Measurements from ENCODE around the gene BUB3.

Gene BUB3

DNA sequence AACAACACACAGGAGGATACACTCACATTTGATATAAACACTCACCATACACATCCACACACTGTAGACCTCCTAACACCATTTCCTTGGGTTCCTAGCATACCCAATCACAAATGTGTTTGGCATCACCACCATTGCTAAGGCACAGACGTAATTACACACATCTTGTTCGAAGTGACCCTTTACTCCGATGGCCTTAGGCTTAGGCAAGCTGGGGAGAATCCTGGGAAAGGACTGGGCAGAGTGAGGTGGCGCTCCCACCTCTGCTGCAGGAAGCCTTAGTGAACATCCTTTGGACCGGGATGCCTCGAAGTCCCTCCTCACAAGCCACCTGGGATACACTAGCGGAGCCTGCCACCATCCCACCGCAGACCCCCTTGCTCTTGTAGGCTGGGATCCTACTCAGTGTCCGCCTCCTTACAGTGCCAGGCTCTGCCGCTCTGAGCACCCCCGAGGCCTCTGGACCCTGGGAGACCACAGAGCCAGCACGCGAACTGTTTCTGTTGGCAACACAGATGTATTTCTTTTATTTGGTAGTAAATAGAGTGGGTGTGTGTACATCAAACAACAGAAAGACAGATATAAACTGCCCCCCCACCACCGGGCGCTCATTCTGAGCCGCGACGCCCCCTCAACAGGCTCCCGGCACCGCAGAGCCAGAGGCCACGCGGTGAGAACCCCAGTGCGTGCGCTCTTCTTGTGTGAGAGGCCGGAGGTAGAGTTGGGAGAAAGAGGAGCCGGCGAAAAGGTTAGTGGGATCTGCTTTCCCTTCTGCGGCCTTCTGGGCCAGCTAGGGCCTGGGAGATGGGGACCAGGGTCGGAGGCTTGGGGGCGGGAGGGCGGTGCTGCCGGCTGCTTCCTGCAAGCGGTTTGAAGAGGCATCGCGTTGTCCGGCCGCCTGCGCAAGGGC lies 12.2 kb upstream of the BUB3 start:
- no peak for DNase-seq (ENCODE audit: low read depth)

DNA sequence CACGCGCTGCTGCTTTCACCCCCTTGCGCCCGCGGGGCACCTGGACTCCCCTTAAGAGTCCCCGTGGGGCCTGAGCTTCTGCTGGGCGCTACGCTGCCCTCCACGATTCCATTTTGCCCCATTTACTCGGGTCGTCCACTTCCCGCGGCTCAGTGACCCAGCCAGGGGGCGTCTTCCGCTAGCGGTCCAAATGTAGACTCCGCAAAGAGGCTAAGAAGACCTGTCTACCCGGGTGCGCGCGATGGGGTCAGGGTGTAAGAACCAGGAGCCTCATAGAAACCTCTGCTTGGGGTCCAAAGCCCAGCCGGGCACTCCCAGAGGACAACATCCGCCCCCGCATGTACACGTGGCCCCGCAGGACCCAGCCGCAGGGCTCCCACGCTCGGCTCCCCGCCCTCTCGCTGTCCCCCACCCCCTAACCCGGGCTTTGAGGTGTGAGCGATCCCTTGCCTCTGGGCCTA lies 11.5 kb upstream of the BUB3 start:
- DNase-seq (ENCODE audit: low read depth) = no peak

DNA sequence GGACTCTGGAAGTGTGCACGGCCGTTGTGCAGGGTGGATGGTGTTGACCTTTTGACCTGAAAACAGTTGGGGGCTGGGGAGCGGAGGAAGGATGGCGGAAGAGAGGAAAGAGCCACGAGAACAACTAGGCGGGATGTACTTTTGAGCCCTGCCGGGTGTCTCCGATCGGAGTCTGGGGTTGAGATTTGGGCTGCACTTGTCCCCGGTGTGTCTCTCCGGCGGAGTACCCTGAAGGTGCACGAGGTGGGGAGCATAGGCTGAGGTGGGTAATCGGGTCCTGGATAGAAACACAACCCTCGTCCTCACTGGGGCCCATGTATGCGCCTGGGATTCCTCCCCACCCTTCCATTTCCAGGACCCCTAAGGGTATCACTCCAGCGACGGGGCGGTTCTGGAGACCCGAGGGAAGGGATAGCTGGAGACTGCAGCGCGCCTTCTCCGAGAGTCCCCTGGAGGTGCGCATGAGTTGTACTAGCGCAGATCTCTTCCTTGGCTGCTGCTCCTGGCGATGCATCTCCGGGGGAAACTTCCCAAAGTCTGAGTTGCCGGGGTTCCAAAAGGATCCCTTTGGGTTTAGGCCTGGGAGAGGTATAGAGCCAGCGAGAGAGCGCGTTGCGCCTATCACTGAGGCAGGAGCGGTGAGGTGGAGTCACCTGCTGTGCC lies 10.9 kb upstream of the BUB3 start:
- DNase-seq (ENCODE audit: low read depth) = no peak

DNA sequence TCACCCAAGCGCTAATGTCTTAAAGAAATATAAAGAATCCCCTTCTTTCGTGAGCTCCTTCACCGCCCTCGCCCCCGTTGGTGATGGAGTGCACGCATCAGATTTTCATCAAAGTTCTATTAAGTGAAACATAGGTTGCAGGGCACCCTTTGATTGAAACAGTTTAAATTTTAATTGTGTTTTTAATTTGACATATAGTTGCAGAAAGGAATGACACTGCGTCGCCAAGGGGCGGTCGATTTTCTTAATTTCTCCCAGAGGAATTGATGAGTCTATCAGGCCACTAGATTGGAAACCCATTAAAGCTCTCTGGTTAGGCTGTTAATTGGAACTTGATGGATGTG lies 10.4 kb upstream of the BUB3 start:
- no peak for DNase-seq (ENCODE audit: low read depth)

DNA sequence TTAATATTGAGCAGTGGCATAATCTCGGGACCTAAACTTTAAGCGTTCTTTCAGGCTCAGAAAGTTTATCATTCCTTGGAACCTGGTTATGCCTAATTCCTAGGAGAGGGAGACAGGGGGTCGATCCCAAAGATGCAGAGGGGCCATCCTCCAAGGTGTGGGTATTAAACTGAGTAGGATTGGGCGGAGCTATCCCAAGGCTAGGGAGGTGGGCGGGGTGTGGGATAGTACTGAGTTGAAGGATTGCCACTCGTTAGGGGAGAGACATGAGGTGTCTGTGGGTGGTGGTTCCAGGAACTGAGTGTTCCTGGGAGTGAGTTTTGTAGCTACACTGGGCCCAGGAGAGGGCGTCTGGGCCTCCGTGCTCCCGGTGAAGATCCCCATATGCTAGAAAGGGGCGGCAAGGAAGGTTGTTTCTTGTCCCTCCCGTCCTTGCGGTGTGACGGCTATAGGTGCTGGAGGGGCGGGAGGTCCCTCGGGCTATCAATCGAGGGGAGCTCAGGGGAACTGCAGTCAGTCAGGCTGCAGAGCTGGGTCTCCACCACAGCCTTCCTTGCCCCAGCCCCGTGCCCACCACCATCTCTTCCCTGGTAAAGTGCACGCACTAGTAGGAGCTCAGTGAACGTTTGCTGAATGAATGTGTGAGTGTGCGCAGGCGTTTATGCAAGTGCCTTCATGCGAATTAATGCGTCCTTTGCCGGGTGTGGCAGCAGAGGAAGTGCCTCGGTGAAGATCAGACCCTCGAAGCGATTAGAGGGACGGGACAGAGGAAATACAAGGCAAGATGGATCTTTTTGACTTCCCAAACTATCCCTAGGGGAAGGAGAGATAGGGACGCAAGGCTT lies 9.3 kb upstream of the BUB3 start:
- no peak for DNase-seq (ENCODE audit: low read depth)

DNA sequence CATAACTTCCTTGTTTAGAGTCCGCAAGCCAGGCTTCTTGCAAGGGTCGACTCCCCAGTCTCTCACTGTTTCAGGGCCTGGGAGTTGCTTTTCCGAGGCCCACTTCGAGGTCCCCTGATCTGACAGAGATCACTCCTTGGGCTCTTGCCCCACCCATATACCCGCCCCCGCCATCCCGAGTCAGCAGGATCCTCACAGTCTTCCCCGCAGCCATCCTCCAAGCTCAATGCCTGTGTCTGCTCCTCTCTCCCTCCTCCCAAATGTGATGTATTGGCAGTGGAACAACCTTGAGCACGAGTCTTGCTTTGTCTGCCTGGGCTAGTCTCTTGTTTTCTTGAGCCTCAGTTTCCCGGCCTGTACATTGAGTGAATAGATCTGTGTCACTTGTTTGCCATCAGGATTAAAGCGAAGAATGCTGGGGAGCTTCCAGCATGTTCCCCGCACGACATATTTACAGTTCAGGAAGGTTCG lies 8.6 kb upstream of the BUB3 start:
- no peak for DNase-seq (ENCODE audit: low read depth)

DNA sequence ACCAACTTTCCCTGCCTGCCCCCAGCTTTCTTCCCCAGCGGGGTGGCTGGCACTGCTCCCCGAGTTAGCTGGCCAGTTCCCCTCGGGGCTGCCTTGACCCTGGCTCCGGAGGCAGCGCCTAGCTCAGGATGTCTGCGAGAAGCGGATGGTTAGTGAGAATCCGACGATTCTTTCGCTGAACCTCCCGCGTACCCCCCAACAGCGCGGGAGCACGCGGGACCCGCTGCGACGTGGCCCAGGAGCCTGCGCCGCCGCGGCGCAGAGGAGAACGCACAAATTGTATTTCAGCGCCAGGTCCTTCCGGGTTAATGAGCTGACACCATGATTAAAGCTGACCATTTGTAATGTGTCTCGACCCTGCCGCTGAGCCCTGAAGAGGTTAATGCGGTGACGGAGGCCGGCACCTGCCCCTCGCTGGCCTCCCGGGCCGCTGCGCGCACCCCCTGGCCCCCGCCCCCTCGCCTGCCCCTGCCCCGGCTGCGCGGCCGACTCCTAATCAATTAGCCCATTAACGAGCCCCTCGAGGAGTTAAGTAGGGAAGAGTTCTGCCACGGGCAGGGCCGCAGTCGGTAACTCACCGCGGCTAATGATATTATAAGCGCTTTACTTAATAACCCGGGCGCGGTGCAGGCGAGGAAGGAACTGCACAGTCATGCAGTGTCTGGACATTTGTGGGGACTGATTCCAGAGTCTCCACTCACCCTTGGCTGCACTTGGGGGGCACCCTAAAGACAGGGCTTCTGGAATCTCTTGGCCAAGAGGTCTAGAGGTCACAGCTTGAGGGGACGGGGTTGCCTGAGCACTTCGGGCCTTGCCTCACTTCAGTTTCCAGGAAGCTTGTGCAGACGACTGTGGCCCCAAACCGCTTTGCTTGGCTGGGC lies 7.9 kb upstream of the BUB3 start:
- no peak for DNase-seq (ENCODE audit: low read depth)

DNA sequence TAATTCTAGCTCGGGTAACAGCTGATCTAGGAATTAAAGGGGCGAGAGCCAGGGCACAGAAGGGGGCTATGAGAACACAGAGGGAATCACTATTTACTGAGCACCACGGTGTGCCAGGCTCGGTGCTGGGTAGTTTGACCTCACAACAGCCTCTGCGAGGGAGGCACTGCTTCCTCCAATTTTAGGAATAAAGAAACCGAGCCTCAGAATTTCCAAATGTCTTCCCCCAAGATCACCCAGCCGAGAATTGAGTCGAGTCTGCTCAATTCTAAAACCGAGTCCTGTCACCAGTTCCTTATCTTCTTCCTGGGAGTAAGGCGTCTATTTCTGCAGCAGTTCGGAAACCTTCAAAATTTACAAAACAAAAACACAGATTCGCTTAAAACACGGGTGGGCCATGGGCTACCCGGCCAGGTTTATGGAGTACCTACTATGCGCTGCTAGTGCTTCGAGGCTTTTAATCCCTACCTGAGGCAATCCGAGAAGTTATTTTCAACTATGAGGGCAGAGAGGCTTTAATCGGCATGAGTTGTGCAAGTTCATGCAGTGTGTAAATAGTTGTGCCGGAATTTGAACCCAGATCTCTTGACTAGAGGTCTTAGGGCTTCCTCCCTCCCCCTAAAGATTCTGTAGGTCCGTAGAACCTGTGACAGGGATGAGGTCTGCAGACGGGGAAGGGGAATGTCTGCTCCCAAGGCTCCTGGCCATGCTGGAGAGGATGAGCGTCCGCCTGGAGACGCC lies 7.1 kb upstream of the BUB3 start:
- DNase-seq (ENCODE audit: low read depth) = no peak

DNA sequence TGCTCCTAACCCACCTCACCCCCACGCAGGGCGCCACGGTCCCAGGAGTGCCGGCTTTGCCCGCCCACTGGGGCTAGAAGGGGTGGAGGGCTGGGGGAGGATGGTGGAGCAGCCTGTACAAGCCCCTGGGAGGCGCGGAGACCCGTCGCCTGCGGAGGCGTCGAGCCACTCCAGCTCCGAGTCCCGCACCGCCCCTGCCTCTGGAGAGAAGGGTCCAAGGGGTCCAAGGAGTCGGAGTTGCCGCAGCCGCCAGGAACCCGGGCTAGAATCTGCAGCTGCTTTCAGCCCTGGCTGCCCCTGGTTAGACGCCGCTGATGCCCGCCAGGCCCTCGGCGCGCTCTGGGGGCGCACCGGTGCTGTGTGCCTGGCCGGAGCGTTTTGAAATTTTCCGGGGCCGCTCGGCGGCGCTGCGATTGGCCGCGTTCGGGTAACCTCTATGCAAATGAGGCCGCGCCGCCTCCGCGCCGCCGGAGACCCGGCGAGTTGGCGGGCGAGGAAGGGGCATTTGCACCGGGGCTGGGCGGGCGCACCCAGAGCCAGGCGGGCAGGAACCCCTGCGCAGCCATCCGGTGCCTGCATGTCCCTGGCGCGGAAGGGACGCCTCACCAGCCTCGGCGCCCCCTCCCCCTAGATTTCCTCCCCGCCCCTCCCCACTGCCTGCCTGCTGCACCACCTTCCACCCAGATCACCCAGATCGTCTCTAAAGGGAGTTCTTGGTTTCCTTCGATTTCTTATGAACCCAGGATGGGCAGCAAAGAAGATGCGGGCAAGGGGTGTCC lies 6.4 kb upstream of the BUB3 start, which contains the start of gene HMX2:
Gene HMX2, plus strand, starts transcription at position 502 of the 779 bp plus-strand sequence. Its CDS starts 243 bp downstream, at position 745.
- no peak for DNase-seq (ENCODE audit: low read depth)

DNA sequence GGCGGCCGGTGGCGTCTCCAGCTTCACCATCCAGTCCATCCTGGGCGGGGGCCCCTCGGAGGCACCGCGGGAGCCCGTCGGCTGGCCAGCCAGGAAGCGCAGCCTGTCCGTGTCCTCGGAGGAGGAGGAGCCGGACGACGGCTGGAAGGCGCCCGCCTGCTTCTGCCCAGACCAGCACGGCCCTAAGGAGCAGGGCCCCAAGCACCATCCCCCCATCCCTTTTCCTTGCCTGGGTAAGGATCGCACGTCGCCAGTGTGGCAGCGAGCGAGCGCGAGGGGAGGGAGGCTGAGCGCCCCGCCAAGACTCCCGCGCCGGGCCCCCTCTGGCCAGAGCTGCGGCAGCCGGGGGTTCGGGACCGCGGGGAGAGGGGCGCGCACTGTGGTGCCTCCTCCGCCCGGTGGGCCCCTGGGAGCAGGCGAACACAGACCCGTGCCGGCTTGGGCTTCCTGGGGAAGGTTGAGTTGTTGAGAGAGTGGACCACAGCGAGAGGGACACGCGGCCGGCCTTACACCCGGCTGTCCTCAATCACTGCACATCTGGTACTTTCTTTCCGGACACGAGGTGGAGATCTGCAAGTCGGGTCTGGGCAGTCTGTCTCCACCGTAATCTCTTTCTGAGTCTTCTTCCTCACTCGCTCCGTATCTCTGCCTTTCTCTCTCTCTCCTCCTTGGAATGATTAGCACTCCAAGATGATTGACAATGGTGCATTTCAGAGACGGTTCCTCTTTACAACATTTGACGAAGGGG lies 5.6 kb upstream of the BUB3 start:
- no peak for DNase-seq (ENCODE audit: low read depth)

DNA sequence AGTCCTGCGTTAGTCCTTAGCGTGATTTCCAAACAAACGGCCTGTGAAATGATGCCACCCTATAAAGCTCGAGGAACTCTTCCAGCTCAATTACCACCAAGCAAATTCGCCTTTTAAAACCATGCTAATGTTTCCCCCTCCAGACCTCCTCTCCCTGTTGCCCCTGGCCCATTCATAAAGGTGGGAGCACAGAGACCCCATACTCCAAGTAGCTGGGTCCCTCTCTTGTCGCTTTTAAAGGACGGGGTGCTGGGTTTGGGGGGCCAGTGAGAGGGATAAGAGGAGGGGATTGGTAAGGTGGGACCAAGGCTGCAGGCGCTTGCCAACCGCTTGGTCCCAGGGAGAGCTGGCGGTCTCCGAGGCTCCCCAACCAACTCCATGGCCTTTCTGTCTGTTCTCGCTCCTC lies 5.0 kb upstream of the BUB3 start:
- DNase-seq (ENCODE audit: low read depth) = no peak

DNA sequence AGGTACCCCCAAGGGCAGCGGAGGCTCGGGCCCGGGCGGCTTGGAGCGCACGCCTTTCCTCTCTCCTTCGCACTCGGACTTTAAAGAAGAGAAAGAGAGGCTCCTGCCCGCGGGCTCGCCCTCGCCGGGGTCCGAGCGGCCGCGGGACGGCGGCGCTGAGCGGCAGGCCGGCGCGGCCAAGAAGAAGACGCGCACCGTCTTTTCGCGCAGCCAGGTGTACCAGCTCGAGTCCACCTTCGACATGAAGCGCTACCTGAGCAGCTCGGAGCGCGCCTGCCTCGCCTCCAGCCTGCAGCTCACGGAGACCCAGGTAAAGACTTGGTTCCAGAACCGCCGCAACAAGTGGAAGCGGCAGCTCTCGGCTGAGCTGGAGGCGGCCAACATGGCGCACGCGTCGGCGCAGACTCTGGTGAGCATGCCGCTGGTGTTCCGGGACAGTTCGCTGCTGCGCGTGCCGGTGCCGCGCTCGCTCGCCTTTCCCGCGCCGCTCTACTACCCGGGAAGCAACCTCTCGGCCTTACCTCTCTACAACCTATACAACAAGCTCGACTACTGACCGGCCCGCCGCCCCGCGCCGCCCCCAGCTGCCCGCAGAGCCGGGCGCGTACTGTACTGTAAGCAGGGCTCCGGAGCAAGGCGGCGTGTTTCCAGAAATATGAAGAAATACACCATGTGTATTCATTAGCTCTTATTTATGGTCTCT lies 4.5 kb upstream of the BUB3 start:
- DNase-seq (ENCODE audit: low read depth) = no peak

DNA sequence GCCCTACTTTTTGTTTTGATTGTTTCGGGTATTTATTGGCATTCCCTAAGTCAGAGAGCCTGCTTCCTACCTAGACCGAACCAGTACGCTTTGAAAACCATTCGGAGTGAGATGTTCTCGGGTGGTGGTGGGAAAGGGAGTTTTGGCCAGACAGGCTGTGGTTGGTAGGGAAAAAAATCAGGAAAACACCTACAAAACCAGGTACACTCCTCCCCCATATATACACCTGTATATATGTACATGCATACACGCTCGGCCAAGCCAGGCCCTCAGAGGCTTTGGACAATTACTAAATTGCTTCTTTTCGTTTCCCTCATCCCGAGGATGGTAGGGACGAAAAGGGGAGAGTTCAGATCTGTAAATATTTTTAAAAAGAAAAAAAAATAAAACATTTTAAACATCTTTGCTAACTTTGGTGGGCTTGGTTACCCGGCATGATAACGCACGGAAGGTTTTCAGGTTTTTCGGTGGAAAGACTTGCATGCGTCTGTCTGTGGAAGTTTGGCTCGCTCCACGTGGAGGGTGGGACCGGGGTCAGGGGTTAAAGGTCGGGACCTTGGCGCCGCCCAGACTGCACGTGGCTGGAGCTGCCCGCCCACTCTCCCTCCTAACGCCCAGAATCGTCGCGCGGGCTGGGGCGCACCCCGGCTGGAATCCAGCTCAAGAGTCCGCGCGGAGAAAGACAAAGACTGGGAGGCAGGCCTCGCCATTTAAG lies 3.8 kb upstream of the BUB3 start:
- DNase-seq (ENCODE audit: low read depth) = no peak

DNA sequence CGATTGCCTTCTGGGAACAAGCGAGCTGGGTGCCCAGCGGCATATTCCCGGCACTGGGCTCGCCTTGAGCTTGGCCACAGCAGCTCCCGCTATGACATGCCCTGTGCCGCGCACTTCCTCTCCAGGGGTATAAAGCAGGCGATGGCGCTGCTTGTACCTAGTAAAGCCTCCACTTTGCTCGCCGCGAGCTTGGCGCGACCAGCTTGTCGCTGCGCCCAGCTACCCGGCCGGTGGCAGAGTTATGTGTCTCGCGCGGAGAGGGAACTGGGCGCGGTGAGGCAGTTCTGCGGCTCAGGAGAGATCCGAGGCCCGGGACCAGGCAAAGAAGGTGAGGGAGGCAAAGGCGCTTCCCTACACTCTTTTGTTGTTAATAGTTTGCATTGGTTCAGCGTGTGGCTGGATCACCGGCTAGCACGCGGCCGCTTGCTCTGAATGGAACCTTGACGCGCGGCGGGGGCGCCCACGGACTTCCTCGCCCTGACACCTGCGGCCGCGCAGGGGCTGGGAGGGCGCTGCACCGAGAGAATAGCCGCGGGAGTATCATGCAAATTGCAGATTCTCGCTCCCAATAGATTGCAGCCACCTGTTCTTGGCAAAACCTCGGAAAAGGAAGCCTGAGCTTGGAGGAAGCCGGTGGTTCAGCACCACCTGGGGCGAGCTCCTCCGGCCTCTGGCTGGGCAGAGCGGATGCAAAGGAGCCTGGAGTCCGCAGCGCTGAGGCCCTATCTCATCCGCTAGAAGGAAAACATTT lies 3.0 kb upstream of the BUB3 start:
- no peak for DNase-seq (ENCODE audit: low read depth)

DNA sequence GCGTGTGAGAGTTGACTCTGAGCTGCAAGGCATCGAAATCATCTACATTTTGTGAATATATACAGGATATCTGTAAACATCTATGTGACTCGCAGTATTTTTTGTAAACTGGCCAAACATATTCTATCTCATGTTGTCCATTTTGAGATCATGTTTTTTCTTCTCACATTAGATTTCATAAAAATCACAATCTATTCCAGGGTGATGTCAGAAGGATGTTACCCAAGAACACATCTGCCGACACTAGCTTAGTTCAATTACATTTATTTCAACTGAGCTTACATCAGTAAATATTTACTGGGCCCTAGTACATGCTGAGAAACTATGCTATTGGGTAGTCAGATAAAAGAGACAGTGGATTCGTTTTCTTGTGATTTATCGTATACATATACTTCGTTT lies 2.5 kb upstream of the BUB3 start:
- DNase-seq (ENCODE audit: low read depth) = no peak

DNA sequence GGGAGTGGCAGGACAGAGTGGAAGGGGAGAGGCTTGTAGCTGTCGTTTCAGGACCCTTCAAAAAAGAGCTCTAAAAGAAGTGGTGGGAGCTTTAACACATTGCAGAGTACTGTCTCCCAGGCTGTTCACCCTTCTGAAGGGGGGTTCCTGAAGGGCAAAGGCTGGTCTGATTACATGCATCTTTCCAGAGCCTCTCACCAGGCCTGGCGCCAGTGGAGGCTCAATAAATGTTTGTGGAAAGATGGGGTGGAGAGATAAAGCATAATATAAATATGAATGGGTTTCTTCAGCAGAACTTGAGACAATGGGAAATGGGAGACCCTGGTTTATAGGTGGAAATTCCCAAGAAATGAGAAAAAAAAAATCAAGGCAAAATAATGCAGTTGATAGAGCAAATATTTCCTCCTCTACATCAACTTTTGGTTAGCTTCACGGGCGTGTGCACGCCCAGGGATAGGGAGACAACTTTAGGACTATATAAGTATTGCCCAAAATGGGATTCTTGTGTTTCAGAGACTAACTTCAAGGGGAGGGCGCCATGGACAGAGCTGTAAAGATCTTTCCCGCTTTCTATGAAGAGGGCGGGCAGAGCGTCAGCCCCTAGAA lies 613 bp upstream of the BUB3 start:
- no peak for DNase-seq (ENCODE audit: low read depth)
